Thoracic aorta (tissue), 2 donors: ENCODE measurements around the gene C16orf74. TPM values are rescaled to one million over a fixed set of nuclear protein-coding genes. Genes with fewer than 3 reads are reported as not detected.

Source experiments
- ATAC-seq: fragments of 150-250 bp; one replicate; pipeline ENCODE4 v1.8.0; 2017; ENCODE audit warnings: low read depth; ENCODE audit not compliant: insufficient number of reproducible peaks, low FRiP score
- DNase-seq: peaks from one replicate; pipeline ENCODE4 v3.0.0-alpha.2; 2020; ENCODE audit warnings: low spot score
- H3K27ac ChIP-seq, 2 donors: fragments of 200-600 bp; sonication (generic); 1 replicate in 1 of 2; 2 replicates in 1 of 2; pipeline ENCODE4 v1.5.1; 2016; ENCODE audit warnings: mild to moderate bottlenecking in 2 of 2, moderate library complexity in 2 of 2
- H3K27me3 ChIP-seq: fragments of 200-600 bp; sonication (generic); replicated peaks from 2 replicates; pipeline ENCODE4 v1.6.0; 2016; ENCODE audit warnings: mild to moderate bottlenecking; ENCODE audit not compliant: insufficient read depth
- H3K36me3 ChIP-seq: fragments of 200-600 bp; sonication (generic); one replicate; pipeline ENCODE4 v1.5.1; 2016
- H3K4me1 ChIP-seq, 2 donors: fragments of 200-600 bp; sonication (generic); 1 replicate in 1 of 2; 2 replicates in 1 of 2; pipeline versions ENCODE4 v1.5.1 to v1.6.0; 2016; ENCODE audit warnings: low read depth in 2 of 2, mild to moderate bottlenecking in 1 of 2; ENCODE audit not compliant: control insufficient read depth in 1 of 2
- H3K4me3 ChIP-seq: fragments of 200-600 bp; sonication (generic); 2 replicates; pipeline ENCODE4 v1.5.1; 2016; ENCODE audit warnings: mild to moderate bottlenecking
- H3K9me3 ChIP-seq: fragments of 200-600 bp; sonication (generic); 2 replicates; pipeline ENCODE4 v1.5.1; 2016
- total RNA-seq, 2 donors: library from RNA; depleted of rRNA; stranded (reverse); fragments of >200 nt; gene quantifications; one replicate each; pipeline versions ENCODE4 v1.1.0 to v1.2.3, GENCODE V29; 2016
- TF ChIP-seq, protein P1 (sequence below): fragments of 200-600 bp; sonication (generic); IDR thresholded peaks from one replicate; pipeline ENCODE4 v1.5.1; 2019; ENCODE audit warnings: antibody characterized with exemption

Gene C16orf74
- total RNA-seq, 2 donors from 2014 or later, result 1.2 TPM; not detected in 1

DNA sequence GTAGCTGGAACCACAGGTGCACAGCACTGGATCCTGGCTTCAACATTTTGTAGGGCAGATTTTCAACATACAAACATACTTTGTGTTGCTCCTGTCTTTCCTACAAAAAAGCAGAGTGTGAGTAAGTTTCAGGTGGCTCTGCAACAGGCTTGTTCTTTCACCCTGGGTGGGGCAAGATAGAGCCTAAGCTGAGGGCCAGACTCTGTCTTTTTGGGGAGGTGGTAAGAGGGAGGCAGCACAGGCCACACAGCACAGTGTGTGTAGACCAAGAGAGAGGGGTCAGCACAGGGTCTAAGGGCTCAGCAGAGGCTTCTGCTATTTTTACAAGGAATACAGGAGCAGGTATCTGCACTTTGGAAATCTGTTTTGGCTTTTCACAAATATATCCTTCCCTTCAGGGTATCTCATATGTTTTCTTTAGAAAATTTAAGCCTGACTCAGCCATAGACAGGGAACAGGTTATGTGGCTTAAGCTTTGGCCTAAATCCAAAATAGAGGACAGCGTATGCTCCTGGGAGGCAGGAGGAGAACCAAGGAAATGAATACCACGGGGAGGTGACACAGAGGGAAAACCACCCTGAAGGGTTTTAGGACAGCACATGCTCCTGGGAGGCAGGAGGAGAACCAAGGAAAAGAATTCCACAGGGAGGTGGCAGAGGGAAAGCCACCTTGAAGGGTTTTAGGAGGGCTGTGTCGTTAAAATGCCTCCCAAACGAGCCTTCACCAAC is 26.9 kb upstream of the C16orf74 start:
- no peaks in the 10 kb centered on the region for H3K9me3 ChIP-seq
- no peak overlapping the region for H3K27ac ChIP-seq
- peaks cover 3 to 6% of the 10 kb centered on the region in 2 donors for H3K4me1 ChIP-seq
- no peak overlapping the region for H3K4me3 ChIP-seq
- DNase-seq (no peak), ATAC-seq (no peak)
- no peaks in the 10 kb centered on the region for H3K27me3 ChIP-seq
- H3K36me3 ChIP-seq, result peaks cover 31% of the 10 kb centered on the region
- TF ChIP-seq, protein P1, sequence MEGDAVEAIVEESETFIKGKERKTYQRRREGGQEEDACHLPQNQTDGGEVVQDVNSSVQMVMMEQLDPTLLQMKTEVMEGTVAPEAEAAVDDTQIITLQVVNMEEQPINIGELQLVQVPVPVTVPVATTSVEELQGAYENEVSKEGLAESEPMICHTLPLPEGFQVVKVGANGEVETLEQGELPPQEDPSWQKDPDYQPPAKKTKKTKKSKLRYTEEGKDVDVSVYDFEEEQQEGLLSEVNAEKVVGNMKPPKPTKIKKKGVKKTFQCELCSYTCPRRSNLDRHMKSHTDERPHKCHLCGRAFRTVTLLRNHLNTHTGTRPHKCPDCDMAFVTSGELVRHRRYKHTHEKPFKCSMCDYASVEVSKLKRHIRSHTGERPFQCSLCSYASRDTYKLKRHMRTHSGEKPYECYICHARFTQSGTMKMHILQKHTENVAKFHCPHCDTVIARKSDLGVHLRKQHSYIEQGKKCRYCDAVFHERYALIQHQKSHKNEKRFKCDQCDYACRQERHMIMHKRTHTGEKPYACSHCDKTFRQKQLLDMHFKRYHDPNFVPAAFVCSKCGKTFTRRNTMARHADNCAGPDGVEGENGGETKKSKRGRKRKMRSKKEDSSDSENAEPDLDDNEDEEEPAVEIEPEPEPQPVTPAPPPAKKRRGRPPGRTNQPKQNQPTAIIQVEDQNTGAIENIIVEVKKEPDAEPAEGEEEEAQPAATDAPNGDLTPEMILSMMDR, result no peak

DNA sequence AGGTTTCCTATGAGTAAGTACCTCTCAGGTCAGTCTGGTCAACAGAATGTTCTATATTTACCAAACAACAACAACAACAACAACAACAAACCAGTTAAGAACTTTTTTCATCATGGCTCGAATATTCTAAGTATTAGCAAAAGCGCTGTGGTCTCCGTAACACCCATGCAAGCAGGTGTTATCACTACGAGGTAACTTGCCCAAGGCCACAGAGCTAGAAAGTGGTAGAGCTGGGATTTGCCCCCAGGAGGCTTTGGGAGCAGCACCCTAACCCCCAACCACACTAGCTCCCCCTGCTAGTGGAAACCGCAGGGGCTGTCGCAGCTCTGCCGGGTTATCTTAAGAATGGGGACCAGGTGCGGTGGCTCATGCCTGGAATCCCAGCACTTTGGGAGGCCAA is 23.9 kb upstream of the C16orf74 start:
- peaks cover 22% of the 10 kb centered on the region for H3K36me3 ChIP-seq
- no peak for ATAC-seq
- TF ChIP-seq, protein P1, result no peak

DNA sequence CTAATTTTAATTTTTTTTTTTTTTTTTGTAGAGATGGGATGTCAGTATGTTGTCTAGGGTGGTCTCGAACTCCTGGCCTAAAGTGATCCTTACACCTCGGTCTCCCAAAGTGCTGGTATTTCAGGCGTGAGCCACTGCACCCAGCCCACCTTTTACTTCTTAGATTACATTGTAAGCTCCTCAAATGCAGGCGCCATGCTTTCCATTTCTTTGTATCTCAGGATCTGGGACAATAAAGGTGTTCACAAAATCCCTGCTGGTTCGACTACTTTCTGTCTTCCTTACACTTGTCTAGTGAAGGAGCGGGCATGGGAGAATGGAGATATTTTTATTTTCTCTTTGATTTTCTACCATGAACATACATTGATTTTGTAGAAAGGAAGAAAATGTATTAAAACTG is 23.2 kb upstream of the C16orf74 start:
- DNase-seq (no peak), ATAC-seq (no peak)
- TF ChIP-seq, protein P1, result no peak
- H3K36me3 ChIP-seq, result peaks cover 16% of the 10 kb centered on the region
- no peak overlapping the region for H3K4me3 ChIP-seq
- no peaks in the 10 kb centered on the region for H3K9me3 ChIP-seq
- H3K4me1 ChIP-seq, result no peaks in the 10 kb centered on the region
- no peaks in the 10 kb centered on the region for H3K27me3 ChIP-seq
- H3K27ac ChIP-seq, result no peak overlapping the region

More for the DNA sequence above, 23.9 kb upstream of the C16orf74 start:
- Histone ChIP-seq H3K4me1 (no peaks in the 10 kb centered on the region), H3K27ac (no peak overlapping the region), H3K9me3 (no peaks in the 10 kb centered on the region), H3K4me3 (no peak overlapping the region), H3K27me3 (no peaks in the 10 kb centered on the region)
- DNase-seq, result no peak

DNA sequence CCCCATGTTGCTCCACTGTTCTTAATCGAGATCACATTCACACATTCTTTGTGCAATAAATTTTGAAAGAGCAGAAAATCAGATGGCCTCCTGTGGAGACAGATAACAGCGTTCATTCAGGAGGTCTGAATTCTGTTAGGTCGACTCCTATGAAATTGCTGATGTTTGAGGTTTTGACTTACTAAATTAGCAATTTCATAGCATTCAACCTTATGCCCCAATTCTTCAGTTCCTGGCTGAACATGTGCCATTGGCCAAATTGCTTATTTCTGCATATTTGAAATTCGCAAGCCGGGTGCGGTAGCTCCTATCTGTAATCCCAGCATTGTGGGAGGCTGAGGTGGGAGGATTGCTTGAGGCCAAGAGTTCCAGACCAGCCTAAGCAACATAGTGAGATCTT is 22.1 kb upstream of the C16orf74 start:
- no peak for ATAC-seq

DNA sequence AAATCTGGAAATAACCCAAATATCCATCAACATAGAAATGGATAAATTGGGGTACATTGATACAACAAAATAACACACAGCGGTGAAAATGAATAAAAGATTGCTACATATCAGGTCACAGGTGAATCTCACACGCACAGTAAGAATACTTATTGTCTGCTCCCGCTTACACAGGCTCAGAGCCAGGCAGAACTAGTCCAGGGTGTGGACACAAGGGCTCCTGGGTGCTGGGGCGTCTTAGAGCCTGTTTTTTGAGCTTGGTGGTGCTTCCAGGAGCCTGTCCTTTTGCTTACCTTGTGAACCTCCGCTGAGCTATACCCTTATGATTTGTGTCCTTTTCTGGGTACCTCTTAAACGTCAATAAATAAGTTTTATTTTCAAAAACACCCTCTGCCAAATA is 19.8 kb upstream of the C16orf74 start:
- Histone ChIP-seq H3K36me3 (peaks cover 7% of the 10 kb centered on the region), H3K27me3 (no peaks in the 10 kb centered on the region), H3K9me3 (no peaks in the 10 kb centered on the region), H3K4me3 (no peak overlapping the region), H3K27ac (no peak overlapping the region), H3K4me1 (no peaks in the 10 kb centered on the region)
- TF ChIP-seq, protein P1, result no peak
- DNase-seq, result no peak
- no peak for ATAC-seq

More for the DNA sequence above, 22.1 kb upstream of the C16orf74 start:
- H3K27ac ChIP-seq, result no peak overlapping the region
- H3K4me1 ChIP-seq, result no peaks in the 10 kb centered on the region
- TF ChIP-seq, protein P1, result no peak
- H3K27me3 ChIP-seq, result no peaks in the 10 kb centered on the region
- DNase-seq, result no peak
- no peak overlapping the region for H3K4me3 ChIP-seq
- H3K9me3 ChIP-seq, result no peaks in the 10 kb centered on the region
- peaks cover 12% of the 10 kb centered on the region for H3K36me3 ChIP-seq
